ENCODE measurements around the gene ZBTB44. TPM values are rescaled to one million over a fixed set of nuclear protein-coding genes. Genes with fewer than 3 reads are reported as not detected.
"Not testable (repeated sequence)": the region's sequence is repeated elsewhere in the genome, so short reads cannot be mapped to it uniquely, and the experiment has no call there.

Gene ZBTB44
- total RNA-seq, 1 donor from 2014 or later: 32.6 TPM

- Mint-ChIP-seq H3K27ac (ENCODE audit: unreplicated experiment) (no peak overlapping the region), H3K36me3 (ENCODE audit: low read depth, unreplicated experiment) (no peaks in the 10 kb centered on the region), H3K4me3 (ENCODE audit: unreplicated experiment) (no peak overlapping the region), H3K9me3 (ENCODE audit: unreplicated experiment) (no peaks in the 10 kb centered on the region), H3K4me1 (ENCODE audit: unreplicated experiment) (peaks cover 15% of the 10 kb centered on the region), H3K27me3 (ENCODE audit: unreplicated experiment) (no peaks in the 10 kb centered on the region)
- no peak for TF ChIP-seq CTCF (IDR thresholded peaks at IDR 0.05; ENCODE audit: unreplicated experiment)
- no peak for DNase-seq (ENCODE audit: low spot score)
These were observed 13.7 kb downstream of the ZBTB44 start for GRCh38 chr11:130301002-130301401.

GRCh38 chr11:130300567-130300966 is 14.2 kb downstream of the ZBTB44 start:
- Mint-ChIP-seq H3K9me3 (ENCODE audit: unreplicated experiment) (no peaks in the 10 kb centered on the region), H3K27ac (ENCODE audit: unreplicated experiment) (no peak overlapping the region), H3K4me1 (ENCODE audit: unreplicated experiment) (peaks cover 15% of the 10 kb centered on the region), H3K4me3 (ENCODE audit: unreplicated experiment) (no peak overlapping the region), H3K36me3 (ENCODE audit: low read depth, unreplicated experiment) (no peaks in the 10 kb centered on the region), H3K27me3 (ENCODE audit: unreplicated experiment) (no peaks in the 10 kb centered on the region)
- TF ChIP-seq CTCF (IDR thresholded peaks at IDR 0.05; ENCODE audit: unreplicated experiment): no peak
- DNase-seq (ENCODE audit: low spot score): no peak

- Mint-ChIP-seq H3K4me1 (ENCODE audit: unreplicated experiment) (peaks cover 15% of the 10 kb centered on the region), H3K4me3 (ENCODE audit: unreplicated experiment) (no peak overlapping the region), H3K36me3 (ENCODE audit: low read depth, unreplicated experiment) (no peaks in the 10 kb centered on the region), H3K9me3 (ENCODE audit: unreplicated experiment) (no peaks in the 10 kb centered on the region), H3K27me3 (ENCODE audit: unreplicated experiment) (no peaks in the 10 kb centered on the region), H3K27ac (ENCODE audit: unreplicated experiment) (no peak overlapping the region)
- no peak for TF ChIP-seq CTCF (IDR thresholded peaks at IDR 0.05; ENCODE audit: unreplicated experiment)
- no peak for DNase-seq (ENCODE audit: low spot score)
These were observed 14.7 kb downstream of the ZBTB44 start for GRCh38 chr11:130299978-130300377.

GRCh38 chr11:130295657-130296056 is 19.1 kb downstream of the ZBTB44 start:
- H3K4me1 Mint-ChIP-seq (ENCODE audit: unreplicated experiment): peaks cover 5% of the 10 kb centered on the region
- H3K27me3 Mint-ChIP-seq (ENCODE audit: unreplicated experiment): no peaks in the 10 kb centered on the region
- H3K4me3 Mint-ChIP-seq (ENCODE audit: unreplicated experiment): no peak overlapping the region
- no peak for TF ChIP-seq CTCF (IDR thresholded peaks at IDR 0.05; ENCODE audit: unreplicated experiment)
- no peak for DNase-seq (ENCODE audit: low spot score)
- no peaks in the 10 kb centered on the region for H3K9me3 Mint-ChIP-seq (ENCODE audit: unreplicated experiment)
- H3K27ac Mint-ChIP-seq (ENCODE audit: unreplicated experiment): no peak overlapping the region
- peaks cover 3% of the 10 kb centered on the region for H3K36me3 Mint-ChIP-seq (ENCODE audit: low read depth, unreplicated experiment)

- H3K9me3 Mint-ChIP-seq (ENCODE audit: unreplicated experiment): no peaks in the 10 kb centered on the region
These were observed 32.6 kb downstream of the ZBTB44 start for GRCh38 chr11:130282111-130282510.

GRCh38 chr11:130281341-130281740 is 33.4 kb downstream of the ZBTB44 start:
- H3K4me1 Mint-ChIP-seq (ENCODE audit: unreplicated experiment); H3K4me3 Mint-ChIP-seq (ENCODE audit: unreplicated experiment); H3K36me3 Mint-ChIP-seq (ENCODE audit: low read depth, unreplicated experiment); H3K27ac Mint-ChIP-seq (ENCODE audit: unreplicated experiment); DNase-seq (ENCODE audit: low spot score); H3K9me3 Mint-ChIP-seq (ENCODE audit: unreplicated experiment); H3K27me3 Mint-ChIP-seq (ENCODE audit: unreplicated experiment): not testable (repeated sequence)

More at GRCh38 chr11:130282111-130282510, 32.6 kb downstream of the ZBTB44 start:
- no peak for DNase-seq (ENCODE audit: low spot score)
- H3K4me3 Mint-ChIP-seq (ENCODE audit: unreplicated experiment): no peak overlapping the region
- H3K4me1 Mint-ChIP-seq (ENCODE audit: unreplicated experiment): no peaks in the 10 kb centered on the region
- H3K36me3 Mint-ChIP-seq (ENCODE audit: low read depth, unreplicated experiment): no peaks in the 10 kb centered on the region
- no peak overlapping the region for H3K27ac Mint-ChIP-seq (ENCODE audit: unreplicated experiment)
- TF ChIP-seq CTCF (IDR thresholded peaks at IDR 0.05; ENCODE audit: unreplicated experiment): no peak
- H3K27me3 Mint-ChIP-seq (ENCODE audit: unreplicated experiment): no peaks in the 10 kb centered on the region

Measured in endothelial cell (in vitro differentiated cells).